HCT116 (cell line): ENCODE measurements around the gene PLCB2. TPM values are rescaled to one million over a fixed set of nuclear protein-coding genes. Genes with fewer than 3 reads are reported as not detected.

Experiments
- ATAC-seq: fragments of 200-7000 bp; cut with Tn5 transposase; 2 replicates; pipeline ENCODE4 v1.9.1; 2020; ENCODE audit warnings: mild to moderate bottlenecking, moderate library complexity
- BruUV-seq: library from RNA; stranded (reverse); fragments of 400-500 nt; replicated peaks from 2 replicates; lab custom pipeline; 2021; lab: Mats Ljungman, UMichigan
- CTCF ChIA-PET: fragments of 300-600 bp; sonication (Branson Sonifier 250); formaldehyde crosslinking; loops from one replicate; lab custom pipeline; 2021; ENCODE audit warnings: antibody characterized with exemption; lab: Charles Lee
- POLR2A ChIA-PET: fragments of 300-600, 350-600 bp; sonication (Branson Sonifier 250); formaldehyde crosslinking; loops from one replicate; lab custom pipeline; 2021; ENCODE audit warnings: antibody characterized with exemption; lab: Charles Lee
- RAD21 ChIA-PET, 2 experiments: fragments of 300-600 bp; sonication (Branson Sonifier 250); formaldehyde crosslinking; loops; one replicate each; lab custom pipeline; 2023; ENCODE audit warnings: low total read pairs in 2 of 2; ENCODE audit not compliant: uncharacterized antibody in 2 of 2, unreplicated experiment in 2 of 2, low non-redundant PET in 1 of 2; lab: Charles Lee
- DNase-seq: peaks from one replicate; pipeline ENCODE4 v3.0.0-alpha.2; 2010; ENCODE audit warnings: low read depth, low spot score
- H2AFZ ChIP-seq: fragments of 200-600 bp; shearing (Covaris generic), sonication (generic); 2 replicates; pipeline ENCODE4 v1.6.1; 2017; ENCODE audit warnings: low read depth, mixed run types, mixed read lengths, antibody characterized with exemption, low read length; ENCODE audit not compliant: poor library complexity, severe bottlenecking
- H3K27ac ChIP-seq: 2 replicates; pipeline ENCODE4 v1.5.1; 2012; ENCODE audit warnings: low read depth, low read length
- H3K27me3 ChIP-seq: fragments of 200-600 bp; sonication (generic); 2 replicates; pipeline ENCODE4 v1.6.1; 2016; ENCODE audit warnings: mixed run types, low read length, mixed read lengths; ENCODE audit not compliant: insufficient read depth
- H3K36me3 ChIP-seq, 2 experiments: fragments of 200-500 bp in 1 of 2; fragments of 200-600 bp in 1 of 2; sonication (Bioruptor generic) in 1 of 2; sonication (generic) in 1 of 2; 2 replicates each; pipeline versions ENCODE4 v1.5.1 to v1.6.1; 2014 to 2016; ENCODE audit warnings: low read length in 2 of 2, inconsistent platforms in 1 of 2, mixed read lengths in 1 of 2, mixed run types in 1 of 2; ENCODE audit not compliant: insufficient read depth in 2 of 2, control insufficient read depth in 1 of 2
- H3K4me1 ChIP-seq, 2 experiments: fragments of 200-600 bp in 1 of 2; sonication (generic) in 1 of 2; 2 replicates each; pipeline versions ENCODE4 v1.5.1 to v1.6.1; 2012 to 2017; ENCODE audit warnings: low read length in 2 of 2, inconsistent platforms in 1 of 2, mild to moderate bottlenecking in 1 of 2, mixed read lengths in 1 of 2, mixed run types in 1 of 2, moderate library complexity in 1 of 2; ENCODE audit not compliant: insufficient read depth in 2 of 2, control insufficient read depth in 1 of 2
- H3K4me2 ChIP-seq: fragments of 200-600 bp; sonication (generic); 2 replicates; pipeline ENCODE4 v1.6.1; 2017; ENCODE audit warnings: mixed run types, low read length, mixed read lengths
- H3K4me3 ChIP-seq, 2 experiments: fragments of 200-600 bp in 1 of 2; sonication (generic) in 1 of 2; replicated peaks in 1 of 2; 2 replicates each; pipeline ENCODE4 v1.5.1; 2011 to 2016; ENCODE audit warnings: low read length in 2 of 2, control low read depth in 1 of 2, low read depth in 1 of 2, mild to moderate bottlenecking in 1 of 2, mixed read lengths in 1 of 2, mixed run types in 1 of 2
- H3K79me2 ChIP-seq: fragments of 200-600 bp; sonication (generic); 2 replicates; pipeline ENCODE4 v1.6.1; 2017; ENCODE audit warnings: mild to moderate bottlenecking, mixed run types, low read length, moderate library complexity, mixed read lengths; ENCODE audit not compliant: insufficient read depth
- H3K9ac ChIP-seq: fragments of 200-600 bp; sonication (generic); 2 replicates; pipeline ENCODE4 v1.6.1; 2016; ENCODE audit warnings: low read length, mixed read lengths
- H3K9me2 ChIP-seq: fragments of 200-600 bp; sonication (generic), shearing (Covaris generic); 2 replicates; pipeline ENCODE4 v1.6.1; 2017; ENCODE audit warnings: mixed run types, mild to moderate bottlenecking, moderate library complexity; ENCODE audit not compliant: insufficient read depth
- H3K9me3 ChIP-seq, 2 experiments: fragments of 200-500 bp in 1 of 2; fragments of 200-600 bp in 1 of 2; sonication (Bioruptor generic) in 1 of 2; sonication (generic) in 1 of 2; 2 replicates each; pipeline ENCODE4 v1.6.1; 2014 to 2017; ENCODE audit warnings: low read length in 2 of 2, mixed read lengths in 2 of 2, inconsistent platforms in 1 of 2, low read depth in 1 of 2, mild to moderate bottlenecking in 1 of 2, mixed run types in 1 of 2, moderate library complexity in 1 of 2; ENCODE audit not compliant: control insufficient read depth in 1 of 2, insufficient read depth in 1 of 2
- H4K20me1 ChIP-seq: fragments of 200-600 bp; sonication (generic), shearing (Covaris generic); 2 replicates; pipeline ENCODE4 v1.6.1; 2017; ENCODE audit warnings: mixed run types, mild to moderate bottlenecking, moderate library complexity; ENCODE audit not compliant: insufficient read depth
- ATF3 ChIP-seq: IDR thresholded peaks from 2 replicates; pipeline ENCODE4 v1.6.1; 2012
- EZH2phosphoT487 ChIP-seq: fragments of 200-600 bp; IDR thresholded peaks from 2 replicates; pipeline ENCODE4 v1.6.1; 2018; ENCODE audit warnings: antibody characterized with exemption, borderline replicate concordance
- FOSL1 ChIP-seq: IDR thresholded peaks from 2 replicates; pipeline ENCODE4 v1.6.1; 2012; ENCODE audit warnings: low read depth
- POLR2AphosphoS5 ChIP-seq: IDR thresholded peaks from 2 replicates; pipeline ENCODE4 v1.6.1; 2011; ENCODE audit warnings: mild to moderate bottlenecking, low read depth, low read length, moderate library complexity
- RAD21 ChIP-seq: IDR thresholded peaks from 2 replicates; pipeline ENCODE4 v1.6.1; 2012; ENCODE audit warnings: low read depth, mild to moderate bottlenecking
- SIN3A ChIP-seq: IDR thresholded peaks from 2 replicates; pipeline ENCODE4 v1.6.1; 2012; ENCODE audit warnings: low read depth
- YY1 ChIP-seq: IDR thresholded peaks from 2 replicates; pipeline ENCODE4 v1.6.1; 2011; ENCODE audit warnings: low read length, low read depth, moderate library complexity, mild to moderate bottlenecking; ENCODE audit not compliant: insufficient replicate concordance; ENCODE audit errors: extremely low read depth
- intact Hi-C: fragments of 100-400 bp; cut with micrococcal nuclease; formaldehyde crosslinking; loops from 2 replicates; pipeline ENCODE4 v1.10.0; 2022
- total RNA-seq: library from RNA; stranded (reverse); gene quantifications from one replicate; pipeline ENCODE4 v1.2.1, GENCODE V29; 2021; ENCODE audit not compliant: unreplicated experiment
- TF ChIP-seq, protein P1 (sequence below): IDR thresholded peaks from 2 replicates; pipeline ENCODE4 v1.6.1; 2011; ENCODE audit warnings: mild to moderate bottlenecking, low read length, moderate library complexity; ENCODE audit not compliant: insufficient replicate concordance; ENCODE audit errors: extremely low read depth
- TF ChIP-seq, protein P2 (sequence below): IDR thresholded peaks from 2 replicates; pipeline ENCODE4 v1.6.1; 2012; ENCODE audit warnings: low read depth

Gene PLCB2
- total RNA-seq, 1 experiment from 2014 or later, result 2.8 TPM

GRCh38 chr15:40335938-40336743, 28.4 kb upstream of the PLCB2 start:
- Histone ChIP-seq H2AFZ (no peak overlapping the region), H3K79me2 (peaks cover 5% of the 10 kb centered on the region; the same call in 1 of the 2 replicates), H3K4me1 (peaks cover 33 to 41% of the 10 kb centered on the region in 2 experiments), H3K9ac (no peak overlapping the region), H4K20me1 (no peaks in the 10 kb centered on the region), H3K36me3 (peaks cover 0 to 7% of the 10 kb centered on the region in 2 experiments; a peak in 1 of 4 replicates), H3K9me3 (no peaks in the 10 kb centered on the region), H3K27me3 (no peaks in the 10 kb centered on the region), H3K27ac (no peak overlapping the region), H3K4me3 (no peak overlapping the region), H3K4me2 (no peak overlapping the region), H3K9me2 (no peaks in the 10 kb centered on the region)
- ChIA-PET RAD21 (no interaction called here), POLR2A (no interaction called here), CTCF (interaction anchor here (4.8 to 5.2 kb wide), 3 partner anchors 9 to 58 kb away, joined by 44 to 55 read pairs (median 44); partner anchors contain the start of gene INAFM2)
- no peak for ATAC-seq
- no peak for DNase-seq
- intact Hi-C loops, result no loop called here
- TF ChIP-seq, protein P1, sequence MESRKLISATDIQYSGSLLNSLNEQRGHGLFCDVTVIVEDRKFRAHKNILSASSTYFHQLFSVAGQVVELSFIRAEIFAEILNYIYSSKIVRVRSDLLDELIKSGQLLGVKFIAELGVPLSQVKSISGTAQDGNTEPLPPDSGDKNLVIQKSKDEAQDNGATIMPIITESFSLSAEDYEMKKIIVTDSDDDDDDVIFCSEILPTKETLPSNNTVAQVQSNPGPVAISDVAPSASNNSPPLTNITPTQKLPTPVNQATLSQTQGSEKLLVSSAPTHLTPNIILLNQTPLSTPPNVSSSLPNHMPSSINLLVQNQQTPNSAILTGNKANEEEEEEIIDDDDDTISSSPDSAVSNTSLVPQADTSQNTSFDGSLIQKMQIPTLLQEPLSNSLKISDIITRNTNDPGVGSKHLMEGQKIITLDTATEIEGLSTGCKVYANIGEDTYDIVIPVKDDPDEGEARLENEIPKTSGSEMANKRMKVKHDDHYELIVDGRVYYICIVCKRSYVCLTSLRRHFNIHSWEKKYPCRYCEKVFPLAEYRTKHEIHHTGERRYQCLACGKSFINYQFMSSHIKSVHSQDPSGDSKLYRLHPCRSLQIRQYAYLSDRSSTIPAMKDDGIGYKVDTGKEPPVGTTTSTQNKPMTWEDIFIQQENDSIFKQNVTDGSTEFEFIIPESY, result no peak
- TF ChIP-seq FOSL1 (no peak), RAD21 (no peak), YY1 (no peak), POLR2AphosphoS5 (no peak), EZH2phosphoT487 (no peak), SIN3A (no peak), ATF3 (no peak)
- TF ChIP-seq, protein P2, sequence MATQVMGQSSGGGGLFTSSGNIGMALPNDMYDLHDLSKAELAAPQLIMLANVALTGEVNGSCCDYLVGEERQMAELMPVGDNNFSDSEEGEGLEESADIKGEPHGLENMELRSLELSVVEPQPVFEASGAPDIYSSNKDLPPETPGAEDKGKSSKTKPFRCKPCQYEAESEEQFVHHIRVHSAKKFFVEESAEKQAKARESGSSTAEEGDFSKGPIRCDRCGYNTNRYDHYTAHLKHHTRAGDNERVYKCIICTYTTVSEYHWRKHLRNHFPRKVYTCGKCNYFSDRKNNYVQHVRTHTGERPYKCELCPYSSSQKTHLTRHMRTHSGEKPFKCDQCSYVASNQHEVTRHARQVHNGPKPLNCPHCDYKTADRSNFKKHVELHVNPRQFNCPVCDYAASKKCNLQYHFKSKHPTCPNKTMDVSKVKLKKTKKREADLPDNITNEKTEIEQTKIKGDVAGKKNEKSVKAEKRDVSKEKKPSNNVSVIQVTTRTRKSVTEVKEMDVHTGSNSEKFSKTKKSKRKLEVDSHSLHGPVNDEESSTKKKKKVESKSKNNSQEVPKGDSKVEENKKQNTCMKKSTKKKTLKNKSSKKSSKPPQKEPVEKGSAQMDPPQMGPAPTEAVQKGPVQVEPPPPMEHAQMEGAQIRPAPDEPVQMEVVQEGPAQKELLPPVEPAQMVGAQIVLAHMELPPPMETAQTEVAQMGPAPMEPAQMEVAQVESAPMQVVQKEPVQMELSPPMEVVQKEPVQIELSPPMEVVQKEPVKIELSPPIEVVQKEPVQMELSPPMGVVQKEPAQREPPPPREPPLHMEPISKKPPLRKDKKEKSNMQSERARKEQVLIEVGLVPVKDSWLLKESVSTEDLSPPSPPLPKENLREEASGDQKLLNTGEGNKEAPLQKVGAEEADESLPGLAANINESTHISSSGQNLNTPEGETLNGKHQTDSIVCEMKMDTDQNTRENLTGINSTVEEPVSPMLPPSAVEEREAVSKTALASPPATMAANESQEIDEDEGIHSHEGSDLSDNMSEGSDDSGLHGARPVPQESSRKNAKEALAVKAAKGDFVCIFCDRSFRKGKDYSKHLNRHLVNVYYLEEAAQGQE, result no peak
- no TSS peak for BruUV-seq
